Inferior parietal cortex (tissue), 1 donor: ENCODE results near the gene MDP1.
A peak's percentile ranks its signal among the peaks of the same experiment; 100 is the strongest.

Source experiments
- DNase-seq: peaks from one replicate; pipeline ENCODE4 v3.0.0-alpha.2; 2016; ENCODE audit errors: extremely low spot score

MDP1 gene

GRCh38 chr14:24215495-24216344 is at the start of gene MDP1:
Gene MDP1, minus strand, starts transcription at chr14:24216066. Its CDS starts 111 bp downstream, at chr14:24215955.
- DNase-seq = peak; percentile 91

- DNase-seq = no peak
Observed at GRCh38 chr14:24264298-24264697, 48.4 kb upstream of the MDP1 start.

GRCh38 chr14:24263848-24264247 is 48.0 kb upstream of the MDP1 start:
- DNase-seq = no peak

GRCh38 chr14:24262821-24263733 is 47.2 kb upstream of the MDP1 start, which contains the start of gene TGM1:
Gene TGM1, minus strand, starts transcription at chr14:24263177. Its CDS starts 825 bp downstream, at chr14:24262352.
- no peak for DNase-seq

- DNase-seq = no peak
Observed at GRCh38 chr14:24261969-24262327, 46.1 kb upstream of the MDP1 start.

GRCh38 chr14:24261256-24261968 is 45.5 kb upstream of the MDP1 start:
- DNase-seq = no peak

- DNase-seq = no peak
Observed at GRCh38 chr14:24260780-24261157, 44.9 kb upstream of the MDP1 start.

GRCh38 chr14:24260026-24260779 is 44.3 kb upstream of the MDP1 start:
- no peak for DNase-seq

GRCh38 chr14:24259282-24260025 is 43.6 kb upstream of the MDP1 start:
- no peak for DNase-seq

GRCh38 chr14:24258548-24259265 is 42.8 kb upstream of the MDP1 start:
- DNase-seq = no peak

- DNase-seq = no peak
Observed at GRCh38 chr14:24258119-24258518, 42.3 kb upstream of the MDP1 start.

- DNase-seq = no peak
Observed at GRCh38 chr14:24256960-24257359, 41.1 kb upstream of the MDP1 start.

GRCh38 chr14:24255931-24256711 is 40.3 kb upstream of the MDP1 start:
- no peak for DNase-seq

- DNase-seq = no peak
Observed at GRCh38 chr14:24255438-24255837, 39.6 kb upstream of the MDP1 start.

- no peak for DNase-seq
Observed at GRCh38 chr14:24254630-24255392, 38.9 kb upstream of the MDP1 start.

- no peak for DNase-seq
Observed at GRCh38 chr14:24253936-24254335, 38.1 kb upstream of the MDP1 start.

GRCh38 chr14:24252289-24253124 is 36.6 kb upstream of the MDP1 start:
- DNase-seq = no peak
